NCI-H748 (cell line): ENCODE results near the gene WNT1.

Experiments
- DNase-seq: peaks from one replicate; lab custom pipeline; 2025; ENCODE audit not compliant: unreplicated experiment; lab: John Stamatoyannopoulos, UW

WNT1 gene

GRCh38 chr12:48980389-48980952, 2.3 kb downstream of the WNT1 start:
- DNase-seq: peak; percentile 70

DNA sequence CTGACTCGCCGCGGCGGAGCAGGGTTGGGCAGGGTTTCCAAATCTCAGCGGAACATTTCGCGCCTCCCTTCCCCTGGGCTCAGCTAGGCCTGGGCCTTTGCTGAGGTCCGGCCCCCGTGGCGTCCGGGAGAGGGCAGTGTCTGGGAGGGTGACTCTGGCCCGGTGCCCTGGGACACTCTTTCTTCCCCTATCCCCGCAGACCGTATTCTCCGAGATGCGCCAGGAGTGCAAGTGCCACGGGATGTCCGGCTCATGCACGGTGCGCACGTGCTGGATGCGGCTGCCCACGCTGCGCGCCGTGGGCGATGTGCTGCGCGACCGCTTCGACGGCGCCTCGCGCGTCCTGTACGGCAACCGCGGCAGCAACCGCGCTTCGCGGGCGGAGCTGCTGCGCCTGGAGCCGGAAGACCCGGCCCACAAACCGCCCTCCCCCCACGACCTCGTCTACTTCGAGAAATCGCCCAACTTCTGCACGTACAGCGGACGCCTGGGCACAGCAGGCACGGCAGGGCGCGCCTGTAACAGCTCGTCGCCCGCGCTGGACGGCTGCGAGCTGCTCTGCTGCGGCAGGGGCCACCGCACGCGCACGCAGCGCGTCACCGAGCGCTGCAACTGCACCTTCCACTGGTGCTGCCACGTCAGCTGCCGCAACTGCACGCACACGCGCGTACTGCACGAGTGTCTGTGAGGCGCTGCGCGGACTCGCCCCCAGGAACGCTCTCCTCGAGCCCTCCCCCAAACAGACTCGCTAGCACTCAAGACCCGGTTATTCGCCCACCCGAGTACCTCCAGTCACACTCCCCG, 3.0 kb downstream of the WNT1 start:
- DNase-seq: peak; percentile 62

DNA sequence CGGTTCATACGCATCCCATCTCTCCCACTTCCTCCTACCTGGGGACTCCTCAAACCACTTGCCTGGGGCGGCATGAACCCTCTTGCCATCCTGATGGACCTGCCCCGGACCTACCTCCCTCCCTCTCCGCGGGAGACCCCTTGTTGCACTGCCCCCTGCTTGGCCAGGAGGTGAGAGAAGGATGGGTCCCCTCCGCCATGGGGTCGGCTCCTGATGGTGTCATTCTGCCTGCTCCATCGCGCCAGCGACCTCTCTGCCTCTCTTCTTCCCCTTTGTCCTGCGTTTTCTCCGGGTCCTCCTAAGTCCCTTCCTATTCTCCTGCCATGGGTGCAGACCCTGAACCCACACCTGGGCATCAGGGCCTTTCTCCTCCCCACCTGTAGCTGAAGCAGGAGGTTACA, 3.6 kb downstream of the WNT1 start:
- DNase-seq: no peak

- DNase-seq: no peak
Measured at GRCh38 chr12:48982397-48983080, 4.4 kb downstream of the WNT1 start.

- DNase-seq: no peak
Measured at GRCh38 chr12:48985475-48985897, 7.4 kb downstream of the WNT1 start.

DNA sequence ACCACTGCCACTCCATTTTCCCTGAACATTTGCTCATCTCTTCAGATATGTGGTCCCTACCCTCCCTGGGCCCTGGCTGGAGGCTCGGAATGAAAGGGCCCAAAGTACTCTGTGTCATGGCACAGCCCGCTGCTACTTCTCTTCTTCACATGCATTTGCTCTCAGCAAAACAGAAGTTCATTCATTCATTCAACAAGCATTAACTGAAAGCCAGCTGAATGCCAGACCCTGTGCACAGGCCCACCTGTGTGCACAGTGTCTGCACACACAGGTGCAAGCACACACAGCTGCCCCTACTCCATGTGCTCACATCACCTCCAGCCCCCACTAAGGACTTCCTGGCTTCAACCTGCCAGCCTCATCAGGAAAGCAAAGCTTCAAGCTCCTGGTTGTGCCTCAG, 7.8 kb downstream of the WNT1 start:
- peak; percentile 17 for DNase-seq

GRCh38 chr12:48986720-48987291, 8.7 kb downstream of the WNT1 start:
- peak; percentile 92 for DNase-seq

GRCh38 chr12:48988030-48988649, 10.0 kb downstream of the WNT1 start:
- peak; percentile 64 for DNase-seq

DNA sequence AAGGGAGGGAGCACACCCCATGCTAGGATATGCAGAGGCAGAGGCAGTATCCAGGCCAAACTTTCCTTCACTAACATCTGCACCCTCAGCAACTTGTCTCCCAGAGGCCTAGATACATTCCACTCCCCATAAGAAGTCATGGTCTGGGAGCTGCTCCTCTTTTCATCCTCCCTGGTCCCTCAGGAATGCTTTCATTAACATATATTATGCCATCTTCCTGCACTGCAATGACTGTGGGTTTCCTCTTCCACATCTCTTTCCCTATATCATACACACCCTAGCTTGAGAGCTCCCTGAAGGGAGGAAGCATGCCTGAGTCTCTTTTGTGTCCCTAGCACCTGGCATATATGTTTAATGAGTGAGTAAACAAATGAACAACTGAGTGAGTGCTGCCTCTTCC, 12.4 kb downstream of the WNT1 start:
- DNase-seq: peak; percentile 88

- no peak for DNase-seq
Measured at GRCh38 chr12:48991247-48992050, 13.3 kb downstream of the WNT1 start.

DNA sequence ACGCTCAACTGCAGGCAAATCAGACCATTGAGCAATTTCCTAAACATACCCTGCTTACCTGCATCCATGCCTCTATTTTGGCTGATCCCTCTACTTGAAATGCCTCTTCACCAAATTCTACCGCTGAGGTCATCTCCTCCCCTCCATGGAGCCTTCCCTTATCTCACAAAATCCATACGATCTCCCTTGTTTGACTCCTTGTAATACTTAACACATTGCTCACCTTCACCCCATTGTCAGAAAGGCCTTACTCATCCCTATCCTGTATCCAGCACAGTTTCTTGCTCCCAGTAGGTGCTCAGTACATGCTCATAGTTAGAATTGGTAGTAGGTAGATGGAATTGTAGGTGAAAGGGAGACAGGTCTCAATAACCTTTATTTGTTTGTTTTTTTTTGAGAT, 15.7 kb downstream of the WNT1 start:
- DNase-seq: no peak

GRCh38 chr12:48994224-48995085, 16.3 kb downstream of the WNT1 start:
- DNase-seq: no peak

GRCh38 chr12:48995086-48995879, 17.2 kb downstream of the WNT1 start:
- DNase-seq: peak; percentile 85

DNA sequence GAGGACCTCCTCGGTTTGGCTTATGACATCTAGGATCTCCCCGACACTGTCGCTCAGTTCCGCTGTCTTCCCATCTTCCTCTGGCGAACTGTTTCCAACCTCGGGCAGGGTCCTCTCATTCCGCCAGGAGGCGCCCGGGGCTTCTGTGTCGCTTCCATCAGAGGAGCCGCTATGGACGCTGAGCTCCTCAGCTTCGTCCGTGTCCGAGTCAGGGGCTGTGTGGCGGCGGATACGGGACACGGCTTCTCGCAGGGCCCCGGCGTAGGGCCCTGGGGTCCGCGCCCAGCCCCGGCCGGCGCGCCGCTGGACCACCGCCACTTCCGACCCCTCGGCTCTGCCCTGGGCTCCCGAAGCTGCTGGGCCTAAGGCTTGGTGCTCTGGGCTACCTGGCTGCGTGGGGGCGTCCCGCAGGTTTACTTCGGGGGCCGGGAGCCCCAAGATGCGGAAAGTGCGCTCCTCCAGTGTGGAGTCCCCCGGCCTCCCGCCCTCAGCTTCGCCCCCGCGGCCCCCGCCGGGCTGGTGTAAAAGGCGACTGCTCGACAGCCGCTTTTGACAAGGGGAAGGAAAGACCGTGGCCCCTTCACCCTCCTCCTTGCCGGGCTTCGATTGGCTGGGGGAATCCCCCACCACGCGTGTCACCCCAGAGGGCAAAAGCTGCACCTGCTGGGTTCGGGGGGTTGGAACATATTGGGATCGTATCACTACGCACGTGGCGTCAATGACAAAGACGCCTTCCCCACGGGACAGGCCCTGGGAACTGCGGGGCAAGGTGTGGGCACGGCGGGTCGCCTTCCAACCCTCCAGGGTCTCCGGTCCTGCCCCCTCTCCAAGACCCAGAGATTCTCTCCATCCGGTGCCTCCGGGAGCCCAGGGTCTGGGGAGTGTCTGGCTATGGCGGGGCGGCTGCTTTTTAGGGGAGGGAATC, 18.9 kb downstream of the WNT1 start:
- peak; percentile 66 for DNase-seq

DNA sequence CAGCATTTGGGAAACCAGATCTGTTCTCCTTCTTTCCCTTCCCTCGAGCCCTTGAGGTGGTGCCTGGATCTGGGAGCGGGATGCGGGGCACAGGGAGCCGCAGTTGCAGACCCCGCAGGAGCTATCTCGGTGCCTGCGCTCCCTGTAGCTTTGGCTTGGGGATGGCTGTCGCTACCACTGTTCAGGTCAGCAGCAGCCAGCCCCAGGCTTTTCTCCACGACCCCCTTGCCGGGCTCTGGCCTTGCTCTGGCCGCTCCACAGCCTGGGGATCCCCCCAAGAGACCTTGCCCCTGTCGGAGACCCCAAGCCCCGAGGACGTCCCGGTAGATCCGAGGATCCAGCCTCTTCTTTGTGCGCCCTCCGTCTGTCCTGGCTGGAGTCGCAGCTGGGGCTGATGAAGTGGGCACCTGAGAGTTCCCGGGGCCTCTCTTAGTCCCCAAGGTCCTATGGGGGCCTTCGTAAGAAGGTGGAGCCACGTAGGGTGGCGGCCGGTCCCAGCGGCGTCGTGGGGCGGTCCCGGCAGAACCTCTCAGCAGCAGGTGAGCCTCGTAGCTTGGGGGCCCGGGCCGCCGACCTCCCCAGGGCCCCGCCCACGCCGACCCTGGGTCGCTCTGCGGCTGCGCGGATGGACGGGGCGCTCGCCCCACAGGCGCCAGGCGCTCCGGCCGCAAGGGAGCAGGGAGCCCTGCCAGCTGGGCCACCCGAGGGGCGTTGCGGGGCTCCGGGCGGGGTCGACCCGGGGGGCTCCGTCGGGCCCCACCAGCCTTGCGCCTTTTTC, 19.8 kb downstream of the WNT1 start:
- peak; percentile 54 for DNase-seq

GRCh38 chr12:48998497-48999353, 20.6 kb downstream of the WNT1 start:
- peak; percentile 60 for DNase-seq
